Vagina (tissue), 2 donors: ENCODE measurements around the gene SPAG9. TPM values are rescaled to one million over a fixed set of nuclear protein-coding genes. Genes with fewer than 3 reads are reported as not detected.
A peak's percentile ranks its signal among the peaks of the same experiment; 100 is the strongest.
"Not testable (repeated sequence)": the region's sequence is repeated elsewhere in the genome, so short reads cannot be mapped to it uniquely, and the experiment has no call there.

Source experiments
- DNase-seq, 2 donors: peaks; one replicate each; pipeline ENCODE4 v3.0.0-alpha.2; 2017; ENCODE audit errors: extremely low spot score in 2 of 2
- H3K27ac ChIP-seq: fragments of 200-600 bp; sonication (generic); one replicate; pipeline ENCODE4 v1.5.1; 2019
- H3K27me3 ChIP-seq: fragments of 200-600 bp; sonication (generic); one replicate; pipeline ENCODE4 v1.5.1; 2019
- H3K36me3 ChIP-seq, 2 donors: fragments of 200-600 bp; sonication (generic); one replicate each; pipeline ENCODE4 v1.5.1; 2017 to 2019
- H3K4me1 ChIP-seq: fragments of 200-600 bp; sonication (generic); one replicate; pipeline ENCODE4 v1.5.1; 2019
- H3K4me3 ChIP-seq, 2 donors: fragments of 200-600 bp; sonication (generic); 1 replicate in 1 of 2; 2 replicates in 1 of 2; pipeline ENCODE4 v1.5.1; 2016 to 2019
- H3K9me3 ChIP-seq: fragments of 200-600 bp; sonication (generic); one replicate; pipeline ENCODE4 v1.5.1; 2019
- CTCF ChIP-seq, 3 experiments: fragments of 450-650 bp in 2 of 3; fragments of 200-600 bp in 1 of 3; sonication (generic) in 1 of 3; IDR thresholded peaks; one replicate each; pipeline ENCODE4 v1.5.1; 2017 to 2019; ENCODE audit warnings: antibody characterized with exemption in 3 of 3, mild to moderate bottlenecking in 2 of 3, moderate library complexity in 2 of 3
- POLR2A ChIP-seq, 2 donors: fragments of 450-650 bp; IDR thresholded peaks; one replicate each; pipeline ENCODE4 v1.6.1; 2017; ENCODE audit warnings: antibody characterized with exemption in 2 of 2, mild to moderate bottlenecking in 2 of 2, moderate library complexity in 2 of 2
- POLR2AphosphoS5 ChIP-seq, 2 donors: sonication (generic); formaldehyde crosslinking; IDR thresholded peaks; one replicate each; pipeline ENCODE4 v1.9.0; 2017; ENCODE audit warnings: antibody characterized with exemption in 2 of 2, mild to moderate bottlenecking in 2 of 2, low read depth in 1 of 2; ENCODE audit not compliant: insufficient read depth in 1 of 2
- intact Hi-C: fragments of 100-400 bp; cut with DNase I; formaldehyde crosslinking; loops from one replicate; pipeline ENCODE4 v1.15.1; 2023
- total RNA-seq: library from RNA; depleted of rRNA; stranded (reverse); fragments of >200 nt; gene quantifications from one replicate; pipeline ENCODE4 v1.2.3, GENCODE V29; 2016

SPAG9 gene
- total RNA-seq, 1 donor from 2014 or later: 92.6 TPM

GRCh38 chr17:51133365-51133764 lies 12.7 kb upstream of the SPAG9 start:
- H3K4me1 ChIP-seq: no peaks in the 10 kb centered on the region
- H3K27me3 ChIP-seq: no peaks in the 10 kb centered on the region
- intact Hi-C loops: no loop called here
- no peak for DNase-seq
- H3K9me3 ChIP-seq: no peaks in the 10 kb centered on the region
- TF ChIP-seq POLR2AphosphoS5 (IDR thresholded peaks at IDR 0.05; ENCODE audit: insufficient read depth in 1 of 2, low read depth in 1 of 2) (no peak), CTCF (IDR thresholded peaks at IDR 0.05) (no peak), POLR2A (IDR thresholded peaks at IDR 0.05) (no peak)
- H3K36me3 ChIP-seq: no peaks in the 10 kb centered on the region
- H3K27ac ChIP-seq: no peak overlapping the region
- H3K4me3 ChIP-seq: no peak overlapping the region

GRCh38 chr17:51132964-51133319 lies 12.3 kb upstream of the SPAG9 start:
- no peak overlapping the region for H3K27ac ChIP-seq
- TF ChIP-seq POLR2AphosphoS5 (IDR thresholded peaks at IDR 0.05; ENCODE audit: insufficient read depth in 1 of 2, low read depth in 1 of 2): peak in 1 of 2 donors; percentile 18
- TF ChIP-seq CTCF (IDR thresholded peaks at IDR 0.05): no peak

GRCh38 chr17:51128076-51128475 lies 7.4 kb upstream of the SPAG9 start:
- H3K4me1 ChIP-seq: no peaks in the 10 kb centered on the region
- intact Hi-C loops: no loop called here

More at GRCh38 chr17:51132964-51133319, 12.3 kb upstream of the SPAG9 start:
- Histone ChIP-seq H3K9me3 (no peaks in the 10 kb centered on the region), H3K4me1 (no peaks in the 10 kb centered on the region), H3K4me3 (no peak overlapping the region), H3K27me3 (no peaks in the 10 kb centered on the region), H3K36me3 (no peaks in the 10 kb centered on the region)
- intact Hi-C loops: no loop called here
- DNase-seq: no peak

GRCh38 chr17:51124640-51125503 lies 4.2 kb upstream of the SPAG9 start:
- H3K36me3 ChIP-seq: no peaks in the 10 kb centered on the region
- intact Hi-C loops: no loop called here
- no peak for DNase-seq
- no peak overlapping the region for H3K4me3 ChIP-seq
- H3K27ac ChIP-seq: no peak overlapping the region
- peaks cover 7% of the 10 kb centered on the region for H3K4me1 ChIP-seq
- H3K27me3 ChIP-seq: no peaks in the 10 kb centered on the region
- H3K9me3 ChIP-seq: no peaks in the 10 kb centered on the region
- TF ChIP-seq POLR2AphosphoS5 (IDR thresholded peaks at IDR 0.05; ENCODE audit: insufficient read depth in 1 of 2, low read depth in 1 of 2) (no peak), POLR2A (IDR thresholded peaks at IDR 0.05) (no peak), CTCF (IDR thresholded peaks at IDR 0.05) (no peak)

More at GRCh38 chr17:51128076-51128475, 7.4 kb upstream of the SPAG9 start:
- H3K36me3 ChIP-seq: no peaks in the 10 kb centered on the region
- no peak for DNase-seq
- H3K9me3 ChIP-seq: no peaks in the 10 kb centered on the region
- H3K4me3 ChIP-seq: no peak overlapping the region
- no peak overlapping the region for H3K27ac ChIP-seq
- H3K27me3 ChIP-seq: no peaks in the 10 kb centered on the region
- TF ChIP-seq CTCF (IDR thresholded peaks at IDR 0.05) (no peak), POLR2A (IDR thresholded peaks at IDR 0.05) (no peak), POLR2AphosphoS5 (IDR thresholded peaks at IDR 0.05; ENCODE audit: insufficient read depth in 1 of 2, low read depth in 1 of 2) (no peak)

- H3K4me1 ChIP-seq: peaks cover 25% of the 10 kb centered on the region
- H3K36me3 ChIP-seq, intact Hi-C loops, H3K27me3 ChIP-seq, H3K4me3 ChIP-seq, H3K9me3 ChIP-seq, DNase-seq: not testable (repeated sequence)
- peak overlapping the region; percentile 100 for H3K27ac ChIP-seq
Measured at GRCh38 chr17:51122473-51123115, 1.9 kb upstream of the SPAG9 start.
